GM12874 (cell line): Measurements from ENCODE around the gene DAAM2.

ENCODE experiments used
- CTCF ChIP-seq: IDR thresholded peaks from 2 replicates; pipeline ENCODE4 v1.5.1; 2011; ENCODE audit warnings: low read depth, mild to moderate bottlenecking, control low read depth, low read length, moderate library complexity; ENCODE audit not compliant: insufficient read depth

DAAM2 gene

GRCh38 chr6:39948199-39948791 is 156.1 kb downstream of the DAAM2 start:
- no peak for TF ChIP-seq CTCF

- no peak for TF ChIP-seq CTCF
These were observed 158.0 kb downstream of the DAAM2 start for GRCh38 chr6:39950125-39950720.

- TF ChIP-seq CTCF, result no peak
These were observed 159.0 kb downstream of the DAAM2 start for GRCh38 chr6:39951191-39951590.

- no peak for TF ChIP-seq CTCF
These were observed 159.5 kb downstream of the DAAM2 start for GRCh38 chr6:39951716-39952115.

- TF ChIP-seq CTCF, result no peak
These were observed 160.0 kb downstream of the DAAM2 start for GRCh38 chr6:39952167-39952566.

- TF ChIP-seq CTCF, result no peak
These were observed 161.0 kb downstream of the DAAM2 start for GRCh38 chr6:39953076-39953618.
